A673 (cell line): ENCODE results near the gene TFB2M.

Source experiments
- CTCF ChIP-seq: fragments of 300-800, 200-600 bp; sonication (generic); conservative IDR thresholded peaks from 2 replicates; pipeline ENCODE4 v1.5.1; 2017; ENCODE audit warnings: low read depth, mild to moderate bottlenecking, antibody characterized with exemption, low read length, moderate library complexity, mixed read lengths
- EZH2 ChIP-seq: fragments of 200-600 bp; sonication (generic); IDR thresholded peaks from 2 replicates; pipeline ENCODE4 v1.6.1; 2017; ENCODE audit warnings: borderline replicate concordance, low read depth, mild to moderate bottlenecking, mixed read lengths, antibody characterized with exemption, low read length; ENCODE audit not compliant: poor library complexity, severe bottlenecking

GRCh38 chr1:246608616-246609376 is 42.7 kb upstream of the TFB2M start:
- no peak for TF ChIP-seq EZH2
- no peak for TF ChIP-seq CTCF
